HG03060 (cell line): ENCODE measurements around the gene ULBP2.
"Not testable (repeated sequence)": the region's sequence is repeated elsewhere in the genome, so short reads cannot be mapped to it uniquely, and the experiment has no call there.

ENCODE experiments used
- ATAC-seq: cut with Tn5 transposase; IDR thresholded peaks from one replicate; pipeline ENCODE4 v1.9.1; 2021; ENCODE audit warnings: low read depth, moderate number of reproducible peaks; ENCODE audit not compliant: unreplicated experiment

The ULBP2 gene

GRCh38 chr6:149947533-149947932 is 5.7 kb downstream of the ULBP2 start:
- not testable (repeated sequence) for ATAC-seq

GRCh38 chr6:149948011-149948410 is 6.2 kb downstream of the ULBP2 start:
- no peak for ATAC-seq

GRCh38 chr6:149948616-149949015 is 6.8 kb downstream of the ULBP2 start:
- ATAC-seq, result no peak

GRCh38 chr6:149950423-149950822 is 8.6 kb downstream of the ULBP2 start:
- ATAC-seq, result no peak

- no peak for ATAC-seq
Observed at GRCh38 chr6:149951096-149951495, 9.3 kb downstream of the ULBP2 start.

- ATAC-seq, result no peak
Observed at GRCh38 chr6:149951626-149952025, 9.8 kb downstream of the ULBP2 start.

GRCh38 chr6:149953390-149953789 is 11.6 kb downstream of the ULBP2 start:
- not testable (repeated sequence) for ATAC-seq

GRCh38 chr6:149953934-149954327 is 12.1 kb downstream of the ULBP2 start:
- ATAC-seq, result not testable (repeated sequence)

- not testable (repeated sequence) for ATAC-seq
Observed at GRCh38 chr6:149954328-149954983, 12.6 kb downstream of the ULBP2 start.

- not testable (repeated sequence) for ATAC-seq
Observed at GRCh38 chr6:149954984-149955653, 13.3 kb downstream of the ULBP2 start.

- ATAC-seq, result not testable (repeated sequence)
Observed at GRCh38 chr6:149955654-149956317, 14.0 kb downstream of the ULBP2 start.

- ATAC-seq, result not testable (repeated sequence)
Observed at GRCh38 chr6:149958124-149958523, 16.3 kb downstream of the ULBP2 start.

- ATAC-seq, result not testable (repeated sequence)
Observed at GRCh38 chr6:149959806-149960205, 18.0 kb downstream of the ULBP2 start.

- ATAC-seq, result no peak
Observed at GRCh38 chr6:149960488-149960887, 18.7 kb downstream of the ULBP2 start.

GRCh38 chr6:149961728-149962425 is 20.1 kb downstream of the ULBP2 start:
- no peak for ATAC-seq

GRCh38 chr6:149962461-149963211 is 20.8 kb downstream of the ULBP2 start:
- ATAC-seq, result no peak

GRCh38 chr6:149963212-149963461 is 21.3 kb downstream of the ULBP2 start:
- ATAC-seq, result no peak

- ATAC-seq, result no peak
Observed at GRCh38 chr6:149963462-149964307, 21.9 kb downstream of the ULBP2 start, which contains the start of gene ULBP1. ULBP1 (plus strand) TSS chr6:149963943; CDS start chr6:149964050, 107 bp downstream.

GRCh38 chr6:149964308-149965193 is 22.7 kb downstream of the ULBP2 start:
- ATAC-seq, result no peak
